Fibroblast of skin of scalp (primary cell): Measurements from ENCODE around the gene IL17RE.

Source experiments
- DNase-seq: peaks from one replicate; pipeline ENCODE4 v3.0.0-alpha.2; 2013

IL17RE gene

GRCh38 chr3:9965200-9965875 is 62.7 kb downstream of the IL17RE start:
- no peak for DNase-seq
